GM19239 (cell line): ENCODE data around the gene CENPT.

Source experiments
- DNase-seq: peaks from one replicate; pipeline ENCODE4 v3.0.0; 2011; ENCODE audit warnings: low spot score; ENCODE audit not compliant: insufficient read length
- FAIRE-seq: peaks from 2 replicates; lab custom pipeline; 2011; peaks lifted over from hg19 to GRCh38; lab: Jason Lieb, UNC

Gene CENPT, protein sequence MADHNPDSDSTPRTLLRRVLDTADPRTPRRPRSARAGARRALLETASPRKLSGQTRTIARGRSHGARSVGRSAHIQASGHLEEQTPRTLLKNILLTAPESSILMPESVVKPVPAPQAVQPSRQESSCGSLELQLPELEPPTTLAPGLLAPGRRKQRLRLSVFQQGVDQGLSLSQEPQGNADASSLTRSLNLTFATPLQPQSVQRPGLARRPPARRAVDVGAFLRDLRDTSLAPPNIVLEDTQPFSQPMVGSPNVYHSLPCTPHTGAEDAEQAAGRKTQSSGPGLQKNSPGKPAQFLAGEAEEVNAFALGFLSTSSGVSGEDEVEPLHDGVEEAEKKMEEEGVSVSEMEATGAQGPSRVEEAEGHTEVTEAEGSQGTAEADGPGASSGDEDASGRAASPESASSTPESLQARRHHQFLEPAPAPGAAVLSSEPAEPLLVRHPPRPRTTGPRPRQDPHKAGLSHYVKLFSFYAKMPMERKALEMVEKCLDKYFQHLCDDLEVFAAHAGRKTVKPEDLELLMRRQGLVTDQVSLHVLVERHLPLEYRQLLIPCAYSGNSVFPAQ

DNA sequence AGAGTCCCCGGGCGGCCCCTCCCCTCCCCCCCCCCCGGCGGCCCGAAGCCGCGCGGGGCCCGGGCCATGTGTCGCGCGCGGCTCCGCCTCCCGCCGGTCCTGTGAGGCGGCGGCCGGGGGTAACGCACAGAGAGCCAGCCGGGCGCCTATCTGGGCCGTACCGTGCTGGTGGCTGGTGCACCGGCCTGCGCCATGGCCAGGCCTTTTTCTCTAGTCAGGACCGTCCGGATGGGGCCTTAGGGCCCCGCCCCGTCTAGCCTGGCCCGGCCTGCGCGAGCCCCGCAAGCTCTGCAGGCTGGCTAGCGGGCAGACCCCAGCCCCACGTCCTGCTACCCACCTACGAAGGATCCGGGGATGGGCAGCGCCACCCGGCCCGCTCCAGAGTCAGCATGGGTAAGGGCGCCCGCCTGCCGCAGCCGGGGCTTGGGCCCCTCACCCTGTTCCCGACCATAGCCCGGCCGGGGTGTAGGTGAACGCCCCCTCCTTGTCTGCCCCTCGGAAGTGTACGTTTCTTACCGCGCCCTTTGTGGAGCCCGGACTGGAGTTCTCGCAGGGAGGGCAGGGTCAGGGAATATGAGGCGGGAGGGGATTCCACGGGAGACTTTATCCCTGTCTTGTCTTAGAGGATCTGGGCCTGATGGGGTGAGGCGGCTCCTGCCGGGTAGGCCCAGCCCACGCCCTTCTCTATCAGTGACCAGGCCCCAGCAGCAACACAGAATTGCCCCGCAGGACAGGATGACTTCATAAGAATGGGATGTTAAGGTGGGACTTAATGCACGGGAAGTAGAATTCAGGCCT, at the start of gene CENPT:
Gene CENPT (minus strand): TSS at position 630 of the 798 bp plus-strand sequence. CDS start 13,834 bp downstream, outside the sequence.
- DNase-seq, result peak; percentile 69
- FAIRE-seq, result no peak

DNA sequence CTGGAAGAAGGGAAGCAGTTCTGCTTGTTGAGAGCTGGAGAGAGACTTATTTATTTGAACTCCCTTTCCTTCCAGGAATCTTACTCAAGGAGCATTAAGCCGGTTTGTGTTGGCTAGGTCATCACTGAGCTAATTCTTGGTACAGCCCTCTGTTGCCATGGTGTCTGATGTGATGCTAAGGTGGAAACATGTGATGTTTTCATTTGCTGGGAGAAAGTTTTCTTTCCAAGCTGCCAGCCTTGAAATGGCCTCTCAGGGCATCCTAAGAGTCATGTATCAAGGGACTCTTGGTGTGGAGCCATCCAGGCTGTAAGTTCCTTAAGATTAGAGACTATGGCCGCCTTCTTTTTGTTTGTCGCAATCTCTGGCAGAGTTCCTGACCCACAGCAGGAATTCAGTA, 49.7 kb upstream of the CENPT start:
- DNase-seq (no peak), FAIRE-seq (no peak)

DNA sequence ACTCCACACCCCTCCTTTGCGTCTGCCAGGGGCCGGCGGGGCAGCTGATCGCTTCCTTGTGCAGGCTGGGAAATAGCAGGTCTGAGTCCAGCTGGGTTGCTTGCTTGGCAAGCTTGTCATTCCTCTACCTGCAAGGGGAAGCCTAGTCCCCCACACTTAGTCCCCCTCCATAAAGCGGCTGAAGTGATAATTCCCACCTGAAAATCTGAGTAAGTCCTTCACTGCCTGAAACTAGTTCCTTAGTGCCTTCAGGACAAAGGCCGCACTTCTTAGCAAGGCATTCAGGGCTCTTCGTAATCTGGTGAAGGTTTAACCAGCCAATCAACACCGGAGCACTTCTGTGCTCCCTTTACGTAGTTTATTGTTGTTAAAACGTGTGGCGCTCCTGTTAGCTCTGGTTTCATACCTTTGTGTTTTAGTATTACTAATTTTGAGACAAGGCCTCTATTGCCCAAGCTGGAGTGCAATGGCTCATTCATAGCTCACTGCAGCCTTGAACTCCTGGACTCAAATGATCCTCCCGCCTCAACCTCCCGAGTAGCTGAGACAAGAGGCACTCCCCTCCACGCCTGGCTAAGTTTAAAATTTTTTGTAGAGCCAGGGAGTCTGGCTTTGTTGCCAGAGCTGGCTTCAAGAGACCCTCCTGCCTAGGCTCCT, 46.4 kb upstream of the CENPT start:
- no peak for FAIRE-seq

DNA sequence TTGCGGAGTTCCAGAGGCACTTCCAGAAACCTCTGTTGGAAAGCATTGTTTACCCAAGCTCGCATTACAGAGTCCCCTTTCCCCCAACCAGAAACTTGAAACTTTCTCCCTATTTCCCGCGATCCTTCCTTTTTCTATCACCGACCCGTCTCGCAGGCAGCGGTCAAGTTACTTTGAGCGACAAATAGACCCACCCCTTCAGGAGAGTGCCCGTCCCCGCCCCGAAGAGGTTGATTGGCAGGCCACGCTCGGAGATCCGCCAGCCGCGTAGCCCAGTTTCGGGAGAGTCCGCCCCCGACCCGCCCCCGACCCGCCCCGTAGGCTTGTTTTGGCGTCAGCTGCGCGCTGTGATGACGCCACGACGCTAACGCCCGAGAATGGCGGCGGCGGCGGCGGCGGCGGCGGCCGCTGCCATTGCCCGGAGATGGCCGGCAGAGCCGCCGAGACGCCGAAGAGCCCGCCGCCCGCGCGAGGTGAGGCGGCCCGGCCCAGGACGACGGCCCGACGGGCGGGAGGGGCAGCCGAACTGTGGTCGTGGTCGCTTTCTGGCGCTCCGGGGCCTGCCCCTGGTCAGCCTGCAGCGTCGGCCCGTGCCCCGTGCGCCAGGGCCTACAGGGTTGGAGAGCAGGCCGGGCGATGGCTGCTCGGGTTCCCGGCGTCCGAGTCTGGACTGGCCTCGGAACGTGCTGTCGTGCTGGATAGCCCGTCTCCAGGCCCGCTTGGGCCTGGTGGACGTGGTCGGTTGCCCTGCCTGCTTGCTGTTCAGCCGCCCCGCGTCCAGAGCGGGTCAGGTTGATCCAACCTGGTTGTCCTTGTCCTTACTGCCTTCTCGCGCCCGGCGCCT, 45.6 kb upstream of the CENPT start, which contains the start of gene PSKH1:
Gene PSKH1 (plus strand): TSS at position 356 of the 844 bp plus-strand sequence. CDS start 15,496 bp downstream, outside the sequence.
- DNase-seq (peak; percentile 99), FAIRE-seq (peak; percentile 70)

More for the DNA sequence above, 46.4 kb upstream of the CENPT start:
- no peak for DNase-seq

DNA sequence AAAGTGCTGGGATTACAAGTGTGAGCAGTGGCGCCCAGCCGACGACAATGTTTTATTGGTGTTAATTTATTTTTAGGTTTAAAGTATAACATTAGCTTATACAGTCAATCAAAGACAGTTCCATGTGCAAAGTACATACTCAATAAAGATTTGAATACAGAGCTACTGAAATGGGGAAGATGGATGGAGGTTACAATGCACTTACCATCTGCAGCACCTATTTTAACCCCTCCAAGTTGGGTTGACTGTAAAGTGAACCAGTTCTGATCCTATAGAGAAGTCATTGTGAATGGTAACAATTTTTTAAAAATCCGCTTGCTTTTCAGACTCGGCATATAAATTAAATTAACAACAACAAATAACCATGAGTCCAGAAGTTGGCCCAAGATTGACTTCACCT, 44.9 kb upstream of the CENPT start:
- FAIRE-seq (no peak), DNase-seq (no peak)

DNA sequence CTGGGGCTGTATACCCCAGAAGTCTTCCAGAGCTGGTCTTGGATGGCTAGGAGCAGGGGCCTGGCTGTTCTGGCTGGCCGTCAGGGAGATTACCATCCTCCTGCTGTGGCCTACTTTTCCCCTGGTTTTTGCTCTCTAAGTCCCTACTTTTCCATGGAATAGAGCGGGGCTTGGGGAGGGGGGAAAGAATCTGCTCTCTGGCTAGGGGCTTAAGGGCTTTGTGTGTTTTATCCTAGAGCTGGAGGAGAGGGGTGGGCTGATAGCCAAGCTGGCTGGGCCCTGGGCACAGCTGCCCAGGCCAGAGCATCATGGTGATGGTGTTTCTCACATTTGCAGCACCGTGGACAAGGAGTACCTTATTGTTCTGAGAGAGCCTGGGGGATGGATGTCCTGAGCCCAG, 40.8 kb upstream of the CENPT start:
- FAIRE-seq, result no peak
- no peak for DNase-seq

DNA sequence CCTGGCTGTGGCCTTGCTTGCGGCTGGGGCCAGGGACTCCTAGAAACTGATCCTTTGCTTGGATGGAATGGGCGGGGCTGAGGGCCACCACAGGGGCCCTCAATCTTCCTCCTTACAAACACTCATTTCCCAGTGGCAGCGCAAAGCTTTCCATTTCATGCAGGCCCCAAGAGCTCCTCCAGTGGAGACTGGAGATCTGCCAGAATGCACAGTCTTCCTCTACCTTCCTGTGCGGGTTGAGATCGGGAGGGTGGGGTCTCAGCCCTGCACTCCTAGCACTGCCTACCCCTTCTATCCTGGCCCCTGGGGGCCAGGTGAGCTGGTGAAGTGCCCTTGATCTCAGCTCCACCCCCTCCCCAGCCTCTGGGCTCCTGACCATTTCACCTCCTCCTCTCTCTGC, 38.9 kb upstream of the CENPT start:
- DNase-seq (no peak), FAIRE-seq (no peak)

DNA sequence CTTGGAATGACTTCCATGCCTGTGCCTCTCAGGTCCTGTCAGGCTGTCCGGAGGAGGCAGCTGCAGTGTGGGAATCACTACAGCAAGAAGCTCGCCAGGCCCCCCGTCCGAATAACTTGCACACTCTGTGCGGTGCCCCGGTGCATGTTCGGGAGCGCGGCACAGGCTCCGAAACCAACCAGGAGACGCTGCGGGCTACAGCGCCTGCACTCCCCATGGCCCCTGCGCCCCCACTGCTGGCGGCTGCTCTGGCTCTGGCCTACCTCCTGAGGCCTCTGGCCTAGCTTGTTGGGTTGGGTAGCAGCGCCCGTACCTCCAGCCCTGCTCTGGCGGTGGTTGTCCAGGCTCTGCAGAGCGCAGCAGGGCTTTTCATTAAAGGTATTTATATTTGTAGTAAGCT, 38.5 kb upstream of the CENPT start:
- no peak for FAIRE-seq

DNA sequence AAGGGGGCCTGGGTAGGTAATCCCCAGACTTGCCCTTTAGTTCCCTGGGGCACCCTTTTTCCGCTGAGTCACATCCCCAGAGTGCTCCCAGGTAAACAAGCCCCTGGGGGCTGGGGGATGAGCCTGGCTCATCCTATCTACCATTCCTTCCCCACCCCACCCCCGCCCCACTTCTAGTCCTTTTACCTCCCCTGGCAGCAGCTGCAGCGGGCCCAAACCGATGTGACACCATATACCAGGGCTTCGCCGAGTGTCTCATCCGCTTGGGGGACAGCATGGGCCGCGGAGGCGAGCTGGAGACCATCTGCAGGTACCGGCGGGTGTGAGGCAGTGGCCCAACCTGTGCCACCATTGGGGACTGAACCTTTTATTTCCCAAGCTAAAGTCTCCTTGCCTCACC, 38.1 kb upstream of the CENPT start:
- FAIRE-seq, result no peak

More for the DNA sequence above, 38.5 kb upstream of the CENPT start:
- DNase-seq, result no peak

DNA sequence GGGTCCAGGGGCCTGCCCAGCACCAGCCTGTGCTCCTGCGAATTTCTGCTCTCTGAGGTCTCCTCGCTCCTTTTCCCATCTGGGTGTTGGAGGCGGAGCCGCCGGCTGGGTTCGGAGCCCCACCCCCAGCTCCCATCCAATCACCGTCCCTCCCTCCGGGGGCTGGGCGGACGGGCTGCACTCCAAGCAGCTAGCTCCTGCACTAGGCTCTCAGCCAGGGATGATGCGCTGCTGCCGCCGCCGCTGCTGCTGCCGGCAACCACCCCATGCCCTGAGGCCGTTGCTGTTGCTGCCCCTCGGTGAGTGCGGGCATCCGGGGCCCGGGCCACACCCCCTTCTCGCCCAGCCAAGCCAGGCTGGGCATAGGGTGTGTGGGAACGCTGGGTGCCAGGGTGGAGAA, 37.2 kb upstream of the CENPT start, which contains the start of gene NRN1L:
Gene NRN1L (plus strand): TSS at position 202 of the 400 bp plus-strand sequence. CDS start 19 bp downstream, at position 221.
- FAIRE-seq, result no peak
- DNase-seq, result no peak

More for the DNA sequence above, 38.1 kb upstream of the CENPT start:
- no peak for DNase-seq

DNA sequence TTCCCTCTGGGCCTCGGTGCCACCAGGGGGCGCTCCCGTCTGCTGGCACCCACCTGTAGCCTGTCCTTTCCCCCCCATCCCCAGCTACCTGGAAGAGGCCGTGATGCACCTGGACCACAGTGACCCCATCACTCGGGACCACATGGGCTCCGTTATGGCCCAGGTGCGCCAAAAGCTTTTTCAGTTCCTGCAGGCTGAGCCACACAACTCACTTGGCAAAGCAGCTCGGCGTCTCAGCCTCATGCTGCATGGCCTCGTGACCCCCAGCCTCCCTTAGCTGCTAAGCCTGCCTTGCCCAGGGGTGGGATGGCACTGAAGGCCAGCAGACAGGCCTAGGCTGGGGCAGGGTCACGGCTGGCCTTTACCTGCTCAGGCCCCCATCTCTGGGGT, 36.4 kb upstream of the CENPT start:
- no peak for FAIRE-seq
- DNase-seq, result peak; percentile 87

DNA sequence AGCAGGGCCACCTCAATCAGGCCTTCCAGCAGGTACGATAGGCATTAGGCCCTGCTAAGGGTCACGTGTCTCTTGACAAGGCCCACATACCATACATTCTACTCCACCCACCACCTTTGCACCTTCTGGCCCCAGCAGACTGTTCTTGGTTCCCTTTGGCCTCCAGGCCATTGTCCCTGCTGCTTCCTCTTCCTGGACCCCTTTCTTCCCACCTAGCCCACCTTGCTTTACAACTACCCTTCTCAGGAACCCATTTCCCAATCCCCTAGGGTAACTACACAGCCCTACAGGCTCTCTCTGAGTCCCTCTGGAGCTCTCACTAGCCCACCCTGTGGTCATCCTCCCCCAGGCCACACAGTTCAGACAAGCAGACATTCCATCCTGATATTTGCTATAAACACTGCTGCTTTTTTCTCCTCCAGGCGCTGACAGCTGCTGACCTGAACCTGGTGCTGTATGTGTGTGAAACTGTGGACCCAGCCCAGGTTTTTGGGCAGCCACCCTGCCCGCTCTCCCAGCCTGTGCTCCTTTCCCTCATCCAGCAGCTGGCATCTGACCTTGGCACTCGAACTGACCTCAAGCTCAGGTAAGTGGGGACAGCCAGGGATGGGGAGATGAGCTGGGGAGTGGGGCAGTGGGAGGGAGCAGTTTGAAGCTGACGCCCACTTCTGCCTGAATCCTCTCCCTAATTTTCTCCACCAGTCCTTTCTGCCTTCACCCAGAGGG, 35.8 kb upstream of the CENPT start:
- DNase-seq, result no peak
- no peak for FAIRE-seq

DNA sequence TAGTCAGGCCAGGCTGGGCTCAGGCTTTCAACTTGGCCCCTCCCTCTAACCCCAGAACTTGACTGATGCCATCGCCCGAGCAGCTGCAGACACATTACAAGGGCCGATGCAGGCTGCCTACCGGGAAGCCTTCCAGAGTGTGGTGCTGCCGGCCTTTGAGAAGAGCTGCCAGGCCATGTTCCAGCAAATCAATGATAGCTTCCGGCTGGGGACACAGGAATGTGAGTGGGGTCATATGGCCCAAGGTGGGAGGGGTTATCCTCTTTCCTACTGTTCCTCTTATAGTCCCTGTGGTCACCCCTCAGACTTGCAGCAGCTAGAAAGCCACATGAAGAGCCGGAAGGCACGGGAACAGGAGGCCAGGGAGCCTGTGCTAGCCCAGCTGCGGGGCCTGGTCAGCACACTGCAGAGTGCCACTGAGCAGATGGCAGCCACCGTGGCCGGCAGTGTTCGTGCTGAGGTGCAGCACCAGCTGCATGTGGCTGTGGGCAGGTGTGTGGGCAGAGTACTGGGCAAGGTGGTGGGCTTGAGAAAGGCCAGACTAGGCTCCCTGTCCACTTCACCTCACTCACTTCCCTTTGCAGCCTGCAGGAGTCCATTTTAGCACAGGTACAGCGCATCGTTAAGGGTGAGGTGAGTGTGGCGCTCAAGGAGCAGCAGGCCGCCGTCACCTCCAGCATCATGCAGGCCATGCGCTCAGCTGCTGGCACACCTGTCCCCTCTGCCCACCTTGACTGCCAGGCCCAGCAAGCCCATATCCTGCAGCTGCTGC, 35.1 kb upstream of the CENPT start:
- FAIRE-seq, result no peak

DNA sequence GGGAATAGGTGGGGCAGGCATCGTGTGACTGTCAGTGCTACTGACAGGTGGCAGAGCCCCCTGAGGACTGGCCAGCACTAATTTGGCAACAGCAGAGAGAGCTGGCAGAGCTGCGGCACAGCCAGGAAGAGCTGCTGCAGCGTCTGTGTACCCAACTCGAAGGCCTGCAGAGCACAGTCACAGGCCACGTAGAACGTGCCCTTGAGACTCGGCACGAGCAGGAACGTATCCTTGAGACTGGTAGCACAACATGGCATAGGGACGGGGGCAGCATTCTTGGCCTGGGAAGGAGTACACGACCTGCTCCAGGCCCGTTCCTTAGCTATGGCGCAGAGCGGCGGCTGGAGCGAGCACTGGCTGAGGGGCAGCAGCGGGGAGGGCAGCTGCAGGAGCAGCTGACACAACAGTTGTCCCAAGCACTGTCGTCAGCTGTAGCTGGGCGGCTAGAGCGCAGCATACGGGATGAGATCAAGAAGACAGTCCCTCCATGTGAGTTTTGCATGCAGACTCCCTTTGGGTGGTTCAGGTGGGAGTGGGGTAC, 34.2 kb upstream of the CENPT start:
- no peak for FAIRE-seq

More for the DNA sequence above, 35.1 kb upstream of the CENPT start:
- no peak for DNase-seq

DNA sequence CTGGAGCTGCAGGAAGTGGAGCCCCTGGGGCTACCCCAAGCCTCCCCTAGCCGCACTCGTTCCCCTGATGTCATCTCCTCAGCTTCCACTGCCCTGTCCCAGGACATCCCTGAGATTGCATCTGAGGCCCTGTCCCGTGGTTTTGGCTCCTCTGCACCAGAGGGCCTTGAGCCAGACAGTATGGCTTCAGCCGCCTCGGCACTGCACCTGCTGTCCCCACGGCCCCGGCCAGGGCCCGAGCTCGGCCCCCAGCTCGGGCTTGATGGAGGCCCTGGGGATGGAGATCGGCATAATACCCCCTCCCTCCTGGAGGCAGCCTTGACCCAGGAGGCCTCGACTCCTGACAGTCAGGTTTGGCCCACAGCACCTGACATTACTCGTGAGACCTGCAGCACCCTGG, 33.1 kb upstream of the CENPT start:
- FAIRE-seq (no peak), DNase-seq (no peak)

More for the DNA sequence above, 34.2 kb upstream of the CENPT start:
- DNase-seq, result no peak

DNA sequence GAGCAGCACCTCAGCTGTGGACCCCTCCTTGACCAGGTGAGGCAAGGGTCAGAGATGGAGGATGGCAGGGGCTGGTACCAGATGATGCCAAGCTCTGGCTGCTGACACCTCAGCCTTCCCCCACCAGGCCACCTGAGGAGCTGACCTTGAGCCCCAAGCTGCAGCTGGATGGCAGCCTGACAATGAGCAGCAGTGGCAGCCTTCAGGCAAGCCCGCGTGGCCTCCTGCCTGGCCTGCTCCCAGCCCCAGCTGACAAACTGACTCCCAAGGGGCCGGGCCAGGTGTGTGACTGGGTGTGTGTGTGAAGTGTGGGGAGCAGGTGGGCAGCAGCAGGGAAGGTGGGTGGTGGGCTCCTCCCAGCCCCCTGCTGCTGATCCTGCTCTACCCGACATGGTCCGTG, 32.4 kb upstream of the CENPT start:
- FAIRE-seq, result no peak
- DNase-seq, result no peak

DNA sequence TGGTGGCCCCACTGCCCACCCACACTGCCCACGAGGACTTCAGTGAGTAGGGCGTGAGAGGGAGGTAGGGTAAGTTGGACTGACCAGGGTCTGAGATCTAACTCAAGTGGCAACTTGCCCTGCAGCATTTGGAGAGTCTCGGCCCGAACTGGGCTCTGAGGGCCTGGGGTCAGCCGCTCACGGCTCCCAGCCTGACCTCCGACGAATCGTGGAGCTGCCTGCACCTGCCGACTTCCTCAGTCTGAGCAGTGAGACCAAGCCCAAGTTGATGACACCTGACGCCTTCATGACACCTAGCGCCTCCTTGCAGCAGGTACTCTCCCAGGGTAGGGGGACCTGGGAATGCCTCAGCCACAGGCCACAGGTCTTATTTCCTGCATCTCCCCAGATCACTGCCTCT, 32.0 kb upstream of the CENPT start:
- DNase-seq (no peak), FAIRE-seq (no peak)

DNA sequence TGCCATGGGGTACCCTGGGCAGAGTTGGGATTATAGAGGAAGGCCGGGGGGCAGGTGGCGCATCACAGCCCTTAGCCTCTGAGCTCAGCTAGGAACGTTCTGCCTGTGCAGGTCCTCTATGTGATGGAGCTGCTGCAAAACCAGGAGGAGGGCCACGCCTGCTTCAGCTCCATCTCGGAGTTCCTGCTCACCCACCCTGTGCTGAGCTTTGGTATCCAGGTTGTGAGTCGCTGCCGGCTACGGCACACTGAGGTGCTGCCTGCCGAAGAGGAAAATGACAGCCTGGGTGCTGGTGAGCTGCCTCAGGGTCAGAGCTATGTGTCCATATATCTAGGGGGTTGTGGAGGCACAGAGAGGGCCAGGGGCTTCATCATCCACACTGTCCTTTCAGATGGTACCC, 31.4 kb upstream of the CENPT start:
- no peak for FAIRE-seq
- no peak for DNase-seq
